ENCODE results near the gene FHIT.

FHIT gene

GRCh38 chr3:60979461-60980341 lies 271.6 kb downstream of the FHIT start:
- DNase-seq = no peak

- DNase-seq = no peak
Measured at GRCh38 chr3:60973321-60973720, 277.9 kb downstream of the FHIT start.

GRCh38 chr3:60972599-60972998 lies 278.7 kb downstream of the FHIT start:
- DNase-seq = no peak

- no peak for DNase-seq
Measured at GRCh38 chr3:60970850-60971249, 280.4 kb downstream of the FHIT start.

- DNase-seq = no peak
Measured at GRCh38 chr3:60967141-60967540, 284.1 kb downstream of the FHIT start.

GRCh38 chr3:60957541-60957940 lies 293.7 kb downstream of the FHIT start:
- DNase-seq = no peak

GRCh38 chr3:60956729-60957128 lies 294.5 kb downstream of the FHIT start:
- DNase-seq = no peak

GRCh38 chr3:60955034-60955433 lies 296.2 kb downstream of the FHIT start:
- no peak for DNase-seq

- DNase-seq = no peak
Measured at GRCh38 chr3:60954048-60954447, 297.2 kb downstream of the FHIT start.

GRCh38 chr3:60953351-60953750 lies 297.9 kb downstream of the FHIT start:
- no peak for DNase-seq

- no peak for DNase-seq
Measured at GRCh38 chr3:60952055-60952454, 299.2 kb downstream of the FHIT start.

- no peak for DNase-seq
Measured at GRCh38 chr3:60949146-60949545, 302.1 kb downstream of the FHIT start.

GRCh38 chr3:60948488-60948887 lies 302.8 kb downstream of the FHIT start:
- no peak for DNase-seq

GRCh38 chr3:60935709-60936108 lies 315.5 kb downstream of the FHIT start:
- DNase-seq = no peak

- DNase-seq = no peak
Measured at GRCh38 chr3:60933824-60934223, 317.4 kb downstream of the FHIT start.

GRCh38 chr3:60932643-60933042 lies 318.6 kb downstream of the FHIT start:
- no peak for DNase-seq

GRCh38 chr3:60932170-60932569 lies 319.1 kb downstream of the FHIT start:
- no peak for DNase-seq

GRCh38 chr3:60931452-60931851 lies 319.8 kb downstream of the FHIT start:
- no peak for DNase-seq

GRCh38 chr3:60920519-60920918 lies 330.7 kb downstream of the FHIT start:
- DNase-seq = no peak

GRCh38 chr3:60919296-60919695 lies 332.0 kb downstream of the FHIT start:
- DNase-seq = no peak

- DNase-seq = no peak
Measured at GRCh38 chr3:60917141-60917540, 334.1 kb downstream of the FHIT start.

- no peak for DNase-seq
Measured at GRCh38 chr3:60916546-60916945, 334.7 kb downstream of the FHIT start.

- DNase-seq = no peak
Measured at GRCh38 chr3:60913474-60913873, 337.8 kb downstream of the FHIT start.

GRCh38 chr3:60912876-60913275 lies 338.4 kb downstream of the FHIT start:
- DNase-seq = no peak

- DNase-seq = no peak
Measured at GRCh38 chr3:60912142-60912541, 339.1 kb downstream of the FHIT start.

Measured in NCI-H2107 (cell line).